PC-3 (cell line): Measurements from ENCODE around the gene NEU4. TPM values are rescaled to one million over a fixed set of nuclear protein-coding genes. Genes with fewer than 3 reads are reported as not detected.

Experiments
- ATAC-seq: fragments of 200-7000 bp; cut with Tn5 transposase; 2 replicates; pipeline ENCODE4 v1.9.1; 2020; ENCODE audit warnings: mild to moderate bottlenecking, moderate library complexity
- BruUV-seq: library from RNA; stranded (reverse); fragments of 400-500 nt; replicated peaks from 2 replicates; lab custom pipeline; 2021; lab: Mats Ljungman, UMichigan
- CTCF ChIA-PET: fragments of 300-600 bp; sonication (Branson Sonifier 250); formaldehyde crosslinking; loops from one replicate; lab custom pipeline; 2022; ENCODE audit warnings: antibody characterized with exemption; lab: Charles Lee
- POLR2A ChIA-PET: fragments of 300-600 bp; sonication (Branson Sonifier 250); formaldehyde crosslinking; loops from one replicate; lab custom pipeline; 2022; ENCODE audit warnings: antibody characterized with exemption; ENCODE audit not compliant: unreplicated experiment; lab: Charles Lee
- DNase-seq: peaks from one replicate; pipeline ENCODE4 v3.0.0-alpha.2; 2015
- H2AFZ ChIP-seq: fragments of 300-600 bp; sonication (generic); 2 replicates; pipeline ENCODE4 v1.6.0; 2016; ENCODE audit warnings: antibody characterized with exemption, low read length
- H3F3A ChIP-seq: fragments of 300-600 bp; sonication (generic); one replicate; pipeline ENCODE4 v1.6.0; 2017; ENCODE audit warnings: antibody characterized with exemption, low read length, control low read depth, mild to moderate bottlenecking; ENCODE audit not compliant: unreplicated experiment
- H3K27ac ChIP-seq: fragments of 300-600 bp; sonication (generic); 2 replicates; pipeline ENCODE4 v1.5.1; 2016; ENCODE audit warnings: mild to moderate bottlenecking, low read length
- H3K27me3 ChIP-seq: fragments of 300-600 bp; sonication (generic); 2 replicates; pipeline ENCODE4 v1.6.1; 2016; ENCODE audit warnings: low read length, mixed read lengths
- H3K36me3 ChIP-seq: fragments of 300-600 bp; sonication (generic); 2 replicates; pipeline ENCODE4 v1.6.1; 2016; ENCODE audit warnings: low read depth, mixed run types, low read length, mixed read lengths
- H3K4me1 ChIP-seq: fragments of 300-600 bp; sonication (generic); 2 replicates; pipeline ENCODE4 v1.5.1; 2016; ENCODE audit warnings: low read length; ENCODE audit not compliant: insufficient read depth
- H3K4me2 ChIP-seq: fragments of 300-600 bp; sonication (generic); 2 replicates; pipeline ENCODE4 v1.6.0; 2016; ENCODE audit warnings: low read length
- H3K4me3 ChIP-seq: fragments of 300-600 bp; sonication (generic); 2 replicates; pipeline ENCODE4 v1.5.1; 2016; ENCODE audit warnings: mild to moderate bottlenecking, low read length, mixed read lengths
- H3K79me2 ChIP-seq: fragments of 300-600 bp; sonication (generic); 2 replicates; pipeline ENCODE4 v1.6.1; 2017; ENCODE audit warnings: low read length, mixed read lengths
- H3K9ac ChIP-seq: fragments of 300-600 bp; sonication (generic); 2 replicates; pipeline ENCODE4 v1.6.0; 2016; ENCODE audit warnings: mild to moderate bottlenecking, low read length
- H3K9me2 ChIP-seq: fragments of 300-600 bp; sonication (generic); replicated peaks from 2 replicates; pipeline ENCODE4 v1.6.1; 2016; ENCODE audit warnings: mixed run types, low read length, mixed read lengths
- H3K9me3 ChIP-seq: fragments of 300-600 bp; sonication (generic); 2 replicates; pipeline ENCODE4 v1.6.1; 2016; ENCODE audit warnings: low read length, mixed read lengths
- H4K20me1 ChIP-seq: fragments of 300-600 bp; sonication (generic); 2 replicates; pipeline ENCODE4 v1.6.1; 2016; ENCODE audit warnings: low read length, mixed read lengths
- EZH2 ChIP-seq: fragments of 300-600 bp; sonication (generic); IDR thresholded peaks from one replicate; pipeline ENCODE4 v1.6.1; 2017; ENCODE audit warnings: antibody characterized with exemption, mild to moderate bottlenecking, low read length; ENCODE audit not compliant: unreplicated experiment
- EZH2phosphoT487 ChIP-seq: fragments of 300-600 bp; sonication (generic); IDR thresholded peaks from 2 replicates; pipeline ENCODE4 v1.6.1; 2018; ENCODE audit warnings: mild to moderate bottlenecking, antibody characterized with exemption, low read length, borderline replicate concordance
- intact Hi-C: fragments of 100-400 bp; cut with micrococcal nuclease; formaldehyde crosslinking; loops from 2 replicates; pipeline ENCODE4 v1.9.0; 2023
- total RNA-seq: library from RNA; depleted of rRNA; stranded (reverse); fragments of >200 nt; gene quantifications from 2 replicates; pipeline ENCODE4 v1.2.3, GENCODE V29; 2014
- TF ChIP-seq, protein P1 (sequence below): fragments of 300-600 bp; sonication (generic); conservative IDR thresholded peaks from 2 replicates; pipeline ENCODE4 v1.5.1; 2017; ENCODE audit warnings: antibody characterized with exemption, low read depth, mild to moderate bottlenecking, low read length

NEU4 gene
- total RNA-seq, 1 experiment from 2014 or later, result not detected

DNA sequence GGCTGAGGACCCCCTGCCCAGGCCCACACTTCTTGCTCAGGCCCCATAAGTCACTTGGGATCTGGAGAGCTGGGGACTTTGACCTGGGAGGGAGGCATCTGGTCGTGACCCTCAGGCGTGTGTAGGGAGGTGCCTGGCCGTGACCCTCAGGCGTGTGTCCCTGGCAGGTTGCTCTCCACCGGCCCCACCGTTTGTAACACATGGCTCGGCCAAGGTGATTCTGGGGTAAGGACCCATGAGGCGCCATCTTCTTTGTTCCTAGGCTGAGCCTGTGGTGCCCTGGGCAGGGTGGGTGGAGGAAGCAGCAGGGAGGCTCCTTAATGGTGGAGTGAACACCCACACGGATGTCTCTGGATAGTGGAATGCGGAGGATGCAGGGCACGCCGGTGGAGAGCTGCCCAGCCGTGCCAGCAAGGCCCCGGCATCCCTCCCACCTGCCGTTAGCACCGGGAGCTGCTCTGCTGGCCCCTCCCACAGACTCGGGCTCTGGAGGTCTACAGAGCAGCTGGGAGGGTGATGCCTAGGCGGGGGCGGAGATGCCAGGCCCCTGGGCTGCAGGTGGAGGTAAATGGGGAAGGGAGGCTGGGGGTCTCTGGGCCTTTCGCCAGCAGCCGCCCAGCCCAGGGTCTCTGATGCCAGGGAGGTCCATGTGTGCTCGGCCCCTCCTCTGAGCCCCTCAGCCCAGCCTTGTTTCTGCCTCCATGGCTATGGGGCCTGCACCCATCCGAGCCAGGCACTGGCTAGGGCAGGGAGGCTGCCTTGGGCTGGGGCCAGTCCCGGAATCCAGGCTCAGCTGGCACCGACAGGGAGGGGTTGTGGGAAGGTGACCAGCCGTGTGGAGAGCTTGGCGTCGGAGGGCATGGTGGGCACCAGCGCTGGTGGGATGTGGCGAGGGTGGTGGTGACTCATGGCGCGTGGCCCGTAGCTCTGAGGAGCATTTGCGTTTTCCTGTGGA, 33.5 kb upstream of the NEU4 start:
- H3F3A ChIP-seq, result no peaks in the 10 kb centered on the region
- ChIA-PET CTCF (no interaction called here), POLR2A (no interaction called here)
- H3K9me3 ChIP-seq, result no peaks in the 10 kb centered on the region
- H3K4me1 ChIP-seq, result peaks cover 5% of the 10 kb centered on the region
- no peak for DNase-seq
- H3K79me2 ChIP-seq, result no peaks in the 10 kb centered on the region
- intact Hi-C loops, result no loop called here
- no peak overlapping the region for H2AFZ ChIP-seq
- no peaks in the 10 kb centered on the region for H3K9me2 ChIP-seq
- BruUV-seq, result no TSS peak
- no peak overlapping the region for H3K9ac ChIP-seq
- no peaks in the 10 kb centered on the region for H4K20me1 ChIP-seq
- H3K36me3 ChIP-seq, result no peaks in the 10 kb centered on the region
- ATAC-seq, result no peak
- TF ChIP-seq, protein P1, sequence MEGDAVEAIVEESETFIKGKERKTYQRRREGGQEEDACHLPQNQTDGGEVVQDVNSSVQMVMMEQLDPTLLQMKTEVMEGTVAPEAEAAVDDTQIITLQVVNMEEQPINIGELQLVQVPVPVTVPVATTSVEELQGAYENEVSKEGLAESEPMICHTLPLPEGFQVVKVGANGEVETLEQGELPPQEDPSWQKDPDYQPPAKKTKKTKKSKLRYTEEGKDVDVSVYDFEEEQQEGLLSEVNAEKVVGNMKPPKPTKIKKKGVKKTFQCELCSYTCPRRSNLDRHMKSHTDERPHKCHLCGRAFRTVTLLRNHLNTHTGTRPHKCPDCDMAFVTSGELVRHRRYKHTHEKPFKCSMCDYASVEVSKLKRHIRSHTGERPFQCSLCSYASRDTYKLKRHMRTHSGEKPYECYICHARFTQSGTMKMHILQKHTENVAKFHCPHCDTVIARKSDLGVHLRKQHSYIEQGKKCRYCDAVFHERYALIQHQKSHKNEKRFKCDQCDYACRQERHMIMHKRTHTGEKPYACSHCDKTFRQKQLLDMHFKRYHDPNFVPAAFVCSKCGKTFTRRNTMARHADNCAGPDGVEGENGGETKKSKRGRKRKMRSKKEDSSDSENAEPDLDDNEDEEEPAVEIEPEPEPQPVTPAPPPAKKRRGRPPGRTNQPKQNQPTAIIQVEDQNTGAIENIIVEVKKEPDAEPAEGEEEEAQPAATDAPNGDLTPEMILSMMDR, result no peak
- TF ChIP-seq EZH2phosphoT487 (no peak), EZH2 (no peak)
- H3K27me3 ChIP-seq, result no peaks in the 10 kb centered on the region
- no peak overlapping the region for H3K4me2 ChIP-seq
- H3K27ac ChIP-seq, result no peak overlapping the region
- H3K4me3 ChIP-seq, result no peak overlapping the region

GRCh38 chr2:241776336-241777169, 32.4 kb upstream of the NEU4 start, which contains the start of gene GAL3ST2:
Gene GAL3ST2 (plus strand): TSS chr2:241776822. CDS start chr2:241776956, 134 bp downstream.
- H3K36me3 ChIP-seq, result no peaks in the 10 kb centered on the region
- H2AFZ ChIP-seq, result no peak within 1 kb of the TSS
- H3K79me2 ChIP-seq, result no peaks in the 10 kb centered on the region
- ChIA-PET POLR2A (no interaction called here), CTCF (no interaction called here)
- no peak within 1 kb of the TSS for H3K9ac ChIP-seq
- no peaks in the 10 kb centered on the region for H4K20me1 ChIP-seq
- no peaks in the 10 kb centered on the region for H3K27me3 ChIP-seq
- H3K9me2 ChIP-seq, result no peaks in the 10 kb centered on the region
- H3K4me2 ChIP-seq, result no peak within 1 kb of the TSS
- intact Hi-C loops, result no loop called here
- H3K9me3 ChIP-seq, result no peaks in the 10 kb centered on the region
- peaks cover 5% of the 10 kb centered on the region for H3K4me1 ChIP-seq
- no peak within 1 kb of the TSS for H3K4me3 ChIP-seq
- DNase-seq (no peak), ATAC-seq (no peak)
- no TSS peak for BruUV-seq
- H3F3A ChIP-seq, result no peaks in the 10 kb centered on the region
- no peak within 1 kb of the TSS for H3K27ac ChIP-seq
- TF ChIP-seq EZH2 (no peak), EZH2phosphoT487 (no peak)
- TF ChIP-seq, protein P1, result no peak
